Stomach (tissue), 4 donors: ENCODE measurements around the gene MAPK9.

Experiments
- CTCF ChIP-seq, 7 experiments: fragments of 450-650 bp in 4 of 7; fragments of 200-600 bp in 3 of 7; sonication (generic) in 3 of 7; IDR thresholded peaks; one replicate each; pipeline ENCODE4 v1.5.1; 2016 to 2019; ENCODE audit warnings: antibody characterized with exemption in 7 of 7, control low read depth in 2 of 7, mild to moderate bottlenecking in 1 of 7
- EP300 ChIP-seq: sonication (generic); formaldehyde crosslinking; IDR thresholded peaks from one replicate; pipeline ENCODE4 v1.6.1; 2017; ENCODE audit warnings: antibody characterized with exemption
- POLR2A ChIP-seq, 4 donors: fragments of 450-650 bp; IDR thresholded peaks; one replicate each; pipeline ENCODE4 v1.6.1; 2016; ENCODE audit warnings: antibody characterized with exemption in 4 of 4, control low read depth in 2 of 4, mild to moderate bottlenecking in 1 of 4, moderate library complexity in 1 of 4
- POLR2AphosphoS5 ChIP-seq, 3 donors: sonication (generic); formaldehyde crosslinking; IDR thresholded peaks; one replicate each; pipeline ENCODE4 v1.6.1; 2016; ENCODE audit warnings: antibody characterized with exemption in 3 of 3

GRCh38 chr5:180287404-180287803 is 4.5 kb downstream of the MAPK9 start:
- TF ChIP-seq CTCF (IDR thresholded peaks at IDR 0.05) (no peak), EP300 (no peak), POLR2A (IDR thresholded peaks at IDR 0.05) (no peak), POLR2AphosphoS5 (IDR thresholded peaks at IDR 0.05) (no peak)
